GM12892 (cell line): ENCODE data around the gene TIMM10.

Experiments used
- POLR2A ChIP-seq: IDR thresholded peaks from 2 replicates; pipeline ENCODE4 v1.6.1; 2011; ENCODE audit warnings: low read depth, low read length, control low read depth
- POLR2AphosphoS5 ChIP-seq: IDR thresholded peaks from 2 replicates; pipeline ENCODE4 v1.6.1; 2011; ENCODE audit warnings: low read depth, low read length, control low read depth

- TF ChIP-seq POLR2A: no peak
- no peak for TF ChIP-seq POLR2AphosphoS5
These were observed 37.8 kb upstream of the TIMM10 start for GRCh38 chr11:57568330-57568766.
